ENCODE measurements around the gene OSBPL1A.

OSBPL1A gene

GRCh38 chr18:24397694-24398368, at the start of gene OSBPL1A:
Gene OSBPL1A (minus strand): TSS chr18:24397824. CDS start chr18:24377533, 20,291 bp downstream.
- DNase-seq (ENCODE audit: low spot score) = peak; percentile 73

- DNase-seq (ENCODE audit: low spot score) = no peak
These were observed 49.4 kb upstream of the OSBPL1A start for GRCh38 chr18:24446953-24447538.

- DNase-seq (ENCODE audit: low spot score) = no peak
These were observed 48.8 kb upstream of the OSBPL1A start for GRCh38 chr18:24446453-24446852.

GRCh38 chr18:24443870-24444269, 46.2 kb upstream of the OSBPL1A start:
- no peak for DNase-seq (ENCODE audit: low spot score)

- DNase-seq (ENCODE audit: low spot score) = no peak
These were observed 39.3 kb upstream of the OSBPL1A start for GRCh38 chr18:24436939-24437338.

GRCh38 chr18:24432618-24433017, 35.0 kb upstream of the OSBPL1A start:
- no peak for DNase-seq (ENCODE audit: low spot score)

GRCh38 chr18:24429188-24429587, 31.6 kb upstream of the OSBPL1A start:
- no peak for DNase-seq (ENCODE audit: low spot score)

- no peak for DNase-seq (ENCODE audit: low spot score)
These were observed 31.1 kb upstream of the OSBPL1A start for GRCh38 chr18:24428709-24429108.

- DNase-seq (ENCODE audit: low spot score) = no peak
These were observed 29.9 kb upstream of the OSBPL1A start for GRCh38 chr18:24427484-24427883.

- peak; percentile 63 for DNase-seq (ENCODE audit: low spot score)
These were observed 29.0 kb upstream of the OSBPL1A start, which contains the start of gene IMPACT for GRCh38 chr18:24426398-24427294. Gene IMPACT (plus strand): TSS chr18:24426670. CDS start chr18:24426757, 87 bp downstream.

- DNase-seq (ENCODE audit: low spot score) = no peak
These were observed 28.4 kb upstream of the OSBPL1A start for GRCh38 chr18:24426073-24426397.

- DNase-seq (ENCODE audit: low spot score) = no peak
These were observed 24.2 kb upstream of the OSBPL1A start for GRCh38 chr18:24421831-24422230.

- no peak for DNase-seq (ENCODE audit: low spot score)
These were observed 22.9 kb upstream of the OSBPL1A start for GRCh38 chr18:24420551-24420950.

GRCh38 chr18:24417480-24417879, 19.9 kb upstream of the OSBPL1A start:
- DNase-seq (ENCODE audit: low spot score) = no peak

GRCh38 chr18:24414349-24415003, 16.9 kb upstream of the OSBPL1A start:
- no peak for DNase-seq (ENCODE audit: low spot score)

GRCh38 chr18:24413148-24413547, 15.5 kb upstream of the OSBPL1A start:
- DNase-seq (ENCODE audit: low spot score) = no peak

- no peak for DNase-seq (ENCODE audit: low spot score)
These were observed 10.9 kb upstream of the OSBPL1A start for GRCh38 chr18:24408496-24408895.

- DNase-seq (ENCODE audit: low spot score) = no peak
These were observed 7.0 kb upstream of the OSBPL1A start for GRCh38 chr18:24404591-24404990.

- no peak for DNase-seq (ENCODE audit: low spot score)
These were observed 5.5 kb upstream of the OSBPL1A start for GRCh38 chr18:24403076-24403475.

- no peak for DNase-seq (ENCODE audit: low spot score)
These were observed 4.7 kb upstream of the OSBPL1A start for GRCh38 chr18:24402209-24402785.

- no peak for DNase-seq (ENCODE audit: low spot score)
These were observed 3.0 kb upstream of the OSBPL1A start for GRCh38 chr18:24400587-24400986.

GRCh38 chr18:24398540-24398939, 916 bp upstream of the OSBPL1A start:
- no peak for DNase-seq (ENCODE audit: low spot score)

All from COLO829 (cell line).